B cell (primary cell): ENCODE data around the gene SIPA1. TPM values are rescaled to one million over a fixed set of nuclear protein-coding genes. Genes with fewer than 3 reads are reported as not detected.
A peak's percentile ranks its signal among the peaks of the same experiment; 100 is the strongest.

Source experiments
- ATAC-seq: fragments of 200-7000 bp; cut with Tn5 transposase; one replicate; pipeline ENCODE4 v1.10.0; 2021; ENCODE audit warnings: low read depth, mild to moderate bottlenecking, moderate number of reproducible peaks, moderate library complexity
- CTCF ChIA-PET: fragments of 350-600 bp; sonication (Branson Sonifier 250); formaldehyde crosslinking; loops from one replicate; lab custom pipeline; 2021; ENCODE audit warnings: antibody characterized with exemption, inconsistent platforms; lab: Charles Lee
- POLR2A ChIA-PET: fragments of 350-600 bp; sonication (Branson Sonifier 250); formaldehyde crosslinking; loops from one replicate; lab custom pipeline; 2021; ENCODE audit warnings: antibody characterized with exemption; lab: Charles Lee
- DNase-seq: peaks from one replicate; pipeline ENCODE4 v3.0.0; 2013
- H2AFZ ChIP-seq: 2 replicates; pipeline ENCODE4 v1.6.1; 2012; ENCODE audit warnings: mild to moderate bottlenecking, low read depth, low read length; ENCODE audit not compliant: insufficient read depth, poor library complexity, severe bottlenecking
- H3K27ac ChIP-seq, 2 donors: 1 replicate in 1 of 2; 2 replicates in 1 of 2; pipeline ENCODE4 v1.5.1; 2012 to 2013; ENCODE audit warnings: low read length in 2 of 2, mild to moderate bottlenecking in 2 of 2, moderate library complexity in 1 of 2
- H3K27me3 ChIP-seq, 4 experiments: fragments of 200-600 bp in 1 of 4; sonication (generic) in 1 of 4; replicated peaks in 1 of 4; 1 replicate in 2 of 4; 2 replicates in 2 of 4; pipeline versions ENCODE4 v1.6.1 to v1.7.0; 2013 to 2016; ENCODE audit warnings: low read length in 3 of 4, mild to moderate bottlenecking in 2 of 4, mixed read lengths in 1 of 4, moderate library complexity in 1 of 4; ENCODE audit not compliant: insufficient read depth in 4 of 4, control insufficient read depth in 3 of 4; ENCODE audit errors: control extremely low read depth in 1 of 4
- H3K36me3 ChIP-seq, 2 experiments: replicated peaks in 1 of 2; 1 replicate in 1 of 2; 2 replicates in 1 of 2; pipeline versions ENCODE4 v1.6.1 to v1.7.1; 2013; ENCODE audit warnings: low read length in 1 of 2; ENCODE audit not compliant: insufficient read depth in 2 of 2, control insufficient read depth in 1 of 2; ENCODE audit errors: control extremely low read depth in 1 of 2, extremely low read depth in 1 of 2
- H3K4me1 ChIP-seq, 2 donors: fragments of 200-600 bp in 1 of 2; sonication (generic) in 1 of 2; 1 replicate in 1 of 2; 2 replicates in 1 of 2; pipeline versions ENCODE4 v1.5.1 to v1.6.1; 2013 to 2017; ENCODE audit warnings: low read length in 2 of 2; ENCODE audit not compliant: control insufficient read depth in 2 of 2, insufficient read depth in 2 of 2
- H3K4me2 ChIP-seq: replicated peaks from 2 replicates; pipeline ENCODE3; 2012; ENCODE audit warnings: mild to moderate bottlenecking, low read depth, low read length; ENCODE audit not compliant: poor library complexity, severe bottlenecking
- H3K4me3 ChIP-seq, 5 experiments: fragments of 200-600 bp in 1 of 5; sonication (generic) in 1 of 5; 1 replicate in 3 of 5; 2 replicates in 2 of 5; pipeline versions ENCODE4 v1.5.1 to v1.7.0; 2011 to 2016; ENCODE audit warnings: low read length in 4 of 5, mild to moderate bottlenecking in 4 of 5, low read depth in 2 of 5, control low read depth in 1 of 5, moderate library complexity in 1 of 5; ENCODE audit not compliant: insufficient read depth in 1 of 5; ENCODE audit errors: control extremely low read depth in 1 of 5, extremely low read depth in 1 of 5
- H3K79me2 ChIP-seq: fragments of 200-600 bp; sonication (generic); one replicate; pipeline ENCODE4 v1.6.0; 2016; ENCODE audit warnings: low read length; ENCODE audit not compliant: control insufficient read depth, insufficient read depth
- H3K9ac ChIP-seq: fragments of 200-600 bp; sonication (generic); 2 replicates; pipeline ENCODE4 v1.6.1; 2017; ENCODE audit warnings: mild to moderate bottlenecking, low read length, moderate library complexity
- H3K9me3 ChIP-seq, 3 donors: one replicate each; pipeline versions ENCODE4 v1.6.1 to v1.7.1; 2013; ENCODE audit warnings: low read length in 2 of 3; ENCODE audit not compliant: control insufficient read depth in 2 of 3, insufficient read depth in 1 of 3; ENCODE audit errors: control extremely low read depth in 1 of 3
- H4K20me1 ChIP-seq: 2 replicates; pipeline ENCODE4 v1.6.0; 2012; ENCODE audit warnings: mild to moderate bottlenecking, low read length; ENCODE audit not compliant: insufficient read depth, control insufficient read depth, poor library complexity, severe bottlenecking
- H3K27ac Mint-ChIP-seq: one replicate; pipeline ENCODE4 v1.8.0; 2021; ENCODE audit warnings: mixed read lengths
- H3K27me3 Mint-ChIP-seq: one replicate; pipeline ENCODE4 v1.8.0; 2021; ENCODE audit warnings: mixed read lengths
- H3K4me1 Mint-ChIP-seq: one replicate; pipeline ENCODE4 v1.8.0; 2021; ENCODE audit warnings: mixed read lengths
- H3K4me3 Mint-ChIP-seq: one replicate; pipeline ENCODE4 v1.8.0; 2021; ENCODE audit warnings: mixed read lengths
- H3K9me3 Mint-ChIP-seq: one replicate; pipeline ENCODE4 v1.8.0; 2022; ENCODE audit warnings: mixed read lengths; ENCODE audit not compliant: insufficient read depth
- CTCF ChIP-seq: fragments of 200-600 bp; IDR thresholded peaks from one replicate; pipeline ENCODE4 v1.8.0; 2022; ENCODE audit warnings: antibody characterized with exemption, mild to moderate bottlenecking
- EZH2 ChIP-seq: IDR thresholded peaks from 2 replicates; pipeline ENCODE4 v1.6.1; 2012; ENCODE audit warnings: borderline replicate concordance, low read depth, mild to moderate bottlenecking, moderate library complexity, low read length; ENCODE audit not compliant: insufficient read depth, poor library complexity, severe bottlenecking
- WGBS: methylation state at CpG from one replicate; pipeline ENCODE4 v1.1.5; 2013; ENCODE audit warnings: missing lambda C conversion rate; ENCODE audit not compliant: insufficient coverage; 5-methylcytosine and 5-hydroxymethylcytosine counted together
- intact Hi-C: fragments of 100-400 bp; cut with micrococcal nuclease; formaldehyde crosslinking; loops from one replicate; pipeline ENCODE4 v1.10.0; 2022
- polyA plus RNA-seq: library from polyadenylated mRNA; depleted of rRNA; stranded (reverse); fragments of >200 nt; gene quantifications from 2 replicates; pipeline ENCODE4 v1.2.3, GENCODE V29; 2012
- total RNA-seq, 2 donors: library from RNA; stranded (reverse); fragments of 120-200 nt in 1 of 2; gene quantifications; 1 replicate in 1 of 2; 2 replicates in 1 of 2; pipeline versions ENCODE4 v1.2.3 to v1.2.4, GENCODE V29; 2013 to 2022

The SIPA1 gene
- total and polyA plus RNA-seq, 2 donors (not counting 1 experiment from before 2014, with no cell fraction given): 314 to 448 TPM

GRCh38 chr11:65623177-65623576, 14.7 kb upstream of the SIPA1 start:
- Histone ChIP-seq H3K4me1 (peaks cover 6 to 11% of the 10 kb centered on the region in 2 donors), H4K20me1 (peaks cover 42% of the 10 kb centered on the region), H3K79me2 (peaks cover 76% of the 10 kb centered on the region), H3K27ac (no peak overlapping the region), H3K4me3 (no peak overlapping the region), H3K36me3 (peaks cover 0 to 86% of the 10 kb centered on the region in 2 experiments), H3K27me3 (no peaks in the 10 kb centered on the region), H3K4me2 (no peak overlapping the region), H3K9me3 (no peaks in the 10 kb centered on the region), H2AFZ (no peak overlapping the region), H3K9ac (no peak overlapping the region)
- TF ChIP-seq EZH2 (no peak), CTCF (no peak)
- 98% methylated on average over 14 of the region's 14 CpGs for WGBS
- CTCF ChIA-PET: interaction anchor here (0.9 to 6.4 kb wide), 6 partner anchors 9 to 193 kb away, joined by 3 to 41 read pairs (median 4); partner anchors contain the start of gene RELA
- Mint-ChIP-seq H3K4me1 (peaks cover 16% of the 10 kb centered on the region), H3K4me3 (no peak overlapping the region), H3K27me3 (no peaks in the 10 kb centered on the region), H3K9me3 (no peaks in the 10 kb centered on the region), H3K27ac (peak overlapping the region; percentile 63)
- ATAC-seq: no peak
- intact Hi-C loops: no loop called here
- POLR2A ChIA-PET: no interaction called here
- no peak for DNase-seq

- H3K36me3 ChIP-seq: peaks cover 0 to 86% of the 10 kb centered on the region in 2 experiments
- peaks cover 6 to 11% of the 10 kb centered on the region in 2 donors for H3K4me1 ChIP-seq
- no peak overlapping the region for H2AFZ ChIP-seq
- DNase-seq (no peak), ATAC-seq (no peak)
- H4K20me1 ChIP-seq: peaks cover 42% of the 10 kb centered on the region
- peaks cover 74% of the 10 kb centered on the region for H3K79me2 ChIP-seq
- H3K9me3 ChIP-seq: no peaks in the 10 kb centered on the region
- no peak overlapping the region for H3K9ac ChIP-seq
- Mint-ChIP-seq H3K27ac (no peak overlapping the region), H3K4me1 (peaks cover 16% of the 10 kb centered on the region), H3K4me3 (no peak overlapping the region), H3K27me3 (no peaks in the 10 kb centered on the region), H3K9me3 (no peaks in the 10 kb centered on the region)
- CTCF ChIA-PET: interaction anchor here (0.9 to 6.7 kb wide), 4 partner anchors 8 to 147 kb away, joined by 3 to 86 read pairs (median 35); partner anchors contain the start of gene SIPA1
- 97% methylated on average over 17 of the region's 25 CpGs for WGBS
- TF ChIP-seq CTCF (no peak), EZH2 (no peak)
- no peak overlapping the region for H3K4me2 ChIP-seq
- POLR2A ChIA-PET: no interaction called here
- H3K27ac ChIP-seq: no peak overlapping the region
- intact Hi-C loops: no loop called here
- no peak overlapping the region for H3K4me3 ChIP-seq
- H3K27me3 ChIP-seq: no peaks in the 10 kb centered on the region
These were observed 13.9 kb upstream of the SIPA1 start for GRCh38 chr11:65623852-65624616.
